ENCODE results near the gene CDK9.
"Not testable (repeated sequence)": the region's sequence is repeated elsewhere in the genome, so short reads cannot be mapped to it uniquely, and the experiment has no call there.

The CDK9 gene

DNA sequence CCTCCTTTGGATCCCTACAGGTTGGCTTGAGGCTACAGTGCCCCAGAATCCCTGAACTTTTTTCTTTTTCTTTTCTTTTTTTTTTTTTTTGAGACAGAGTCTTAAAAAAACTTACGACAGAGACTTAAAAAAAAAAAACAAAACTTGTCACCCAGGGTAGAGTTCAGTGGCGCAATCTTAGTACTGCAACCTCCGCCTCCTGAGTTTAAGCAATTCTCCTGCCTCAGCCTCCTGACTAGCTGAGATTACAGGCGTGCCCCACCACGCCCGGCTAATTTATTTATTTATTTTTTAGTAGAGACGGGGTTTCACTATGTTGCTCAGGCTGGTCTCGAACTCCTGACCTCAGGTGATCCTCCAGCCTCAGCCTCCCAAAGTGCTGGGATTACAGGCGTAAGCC lies 4.9 kb upstream of the CDK9 start:
- not testable (repeated sequence) for FAIRE-seq

- no peak for FAIRE-seq
Observed at GRCh38 chr9:127781806-127782205, 4.0 kb upstream of the CDK9 start.

DNA sequence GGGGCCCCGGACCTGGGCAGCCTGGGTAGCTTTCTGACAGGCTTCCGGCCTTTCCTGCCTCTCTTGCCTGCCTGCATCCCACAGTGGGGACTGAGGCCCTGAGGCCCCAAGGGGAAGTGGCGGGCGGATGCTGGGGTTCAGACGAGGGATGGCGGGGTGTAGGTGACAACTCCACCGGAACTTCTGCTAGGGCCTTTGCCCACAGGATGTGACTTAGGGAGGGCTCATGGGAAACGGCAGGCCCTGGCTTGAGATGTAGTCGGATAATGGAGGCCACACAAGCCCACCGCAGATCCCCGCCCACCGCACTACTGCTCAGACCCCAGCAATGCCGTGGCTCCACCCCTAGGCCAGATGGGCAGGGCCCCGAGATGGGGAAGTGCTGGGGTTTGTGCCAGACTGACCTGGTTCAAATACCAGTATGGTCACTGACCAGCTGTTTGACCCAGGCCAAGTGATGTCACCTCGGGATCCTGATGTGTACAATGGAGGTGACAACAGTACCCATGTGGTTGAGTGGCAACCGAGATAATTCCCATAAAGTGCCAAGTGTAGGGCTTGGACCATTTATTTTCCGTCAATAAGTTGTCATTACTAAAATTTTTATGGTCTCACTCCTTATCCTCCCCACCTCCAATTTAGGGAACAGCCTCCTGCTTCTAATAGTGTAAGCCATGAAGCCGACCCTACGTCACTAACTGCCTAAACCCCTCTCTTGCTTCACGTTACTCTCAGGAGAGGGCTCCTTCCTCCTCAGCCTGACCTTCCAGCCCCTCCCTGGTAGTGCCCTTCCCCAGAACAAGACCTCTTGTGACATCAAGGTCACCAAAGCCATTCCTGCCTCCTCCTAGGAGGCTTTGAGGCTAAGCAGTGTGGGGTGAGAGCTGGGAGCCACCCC lies 2.5 kb upstream of the CDK9 start:
- FAIRE-seq, result no peak

GRCh38 chr9:127785023-127785932 lies 556 bp upstream of the CDK9 start:
- no peak for FAIRE-seq

- FAIRE-seq, result no peak
Observed at GRCh38 chr9:127786773-127787104, 905 bp downstream of the CDK9 start.

- no peak for FAIRE-seq
Observed at GRCh38 chr9:127788337-127789011, 2.6 kb downstream of the CDK9 start.

- FAIRE-seq, result no peak
Observed at GRCh38 chr9:127789179-127789578, 3.3 kb downstream of the CDK9 start.

DNA sequence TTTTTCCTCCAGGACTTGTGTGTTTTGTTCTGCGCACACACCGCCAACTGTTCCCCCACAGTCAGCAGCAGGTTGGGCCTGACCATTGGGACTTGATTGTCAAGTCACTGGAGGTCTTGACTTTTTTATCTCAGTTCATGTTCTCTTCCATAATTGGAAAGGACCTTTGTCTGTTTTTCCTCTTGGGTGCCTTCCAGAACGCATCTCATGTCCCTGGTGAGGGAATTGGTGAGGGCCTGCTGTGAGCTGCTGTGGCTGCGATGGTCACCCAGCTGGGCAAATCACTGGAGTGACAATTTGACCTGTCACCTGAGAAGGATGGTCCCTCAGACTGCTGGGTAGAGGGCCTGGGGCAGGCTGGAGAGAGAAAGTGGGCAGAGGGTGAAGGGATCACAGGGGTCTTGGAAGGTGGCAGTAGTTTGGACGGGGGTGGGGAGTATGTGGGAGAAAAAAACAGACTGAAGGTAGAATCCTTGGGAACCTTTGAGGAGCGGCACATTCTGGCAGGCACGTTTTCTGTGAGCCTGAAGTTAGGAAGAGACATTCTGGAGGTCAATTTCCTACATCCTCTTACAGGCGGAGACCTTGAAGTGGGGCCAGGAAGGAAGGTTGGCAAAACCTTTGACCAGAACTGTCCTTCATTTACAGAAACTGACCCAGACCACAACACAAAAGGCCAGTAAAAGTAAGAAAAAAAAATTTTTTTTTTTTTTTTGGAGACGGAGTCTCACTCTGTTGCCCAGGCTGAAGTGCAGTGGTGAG lies 4.4 kb downstream of the CDK9 start:
- FAIRE-seq, result no peak

GRCh38 chr9:127791085-127791484 lies 5.3 kb downstream of the CDK9 start:
- no peak for FAIRE-seq

DNA sequence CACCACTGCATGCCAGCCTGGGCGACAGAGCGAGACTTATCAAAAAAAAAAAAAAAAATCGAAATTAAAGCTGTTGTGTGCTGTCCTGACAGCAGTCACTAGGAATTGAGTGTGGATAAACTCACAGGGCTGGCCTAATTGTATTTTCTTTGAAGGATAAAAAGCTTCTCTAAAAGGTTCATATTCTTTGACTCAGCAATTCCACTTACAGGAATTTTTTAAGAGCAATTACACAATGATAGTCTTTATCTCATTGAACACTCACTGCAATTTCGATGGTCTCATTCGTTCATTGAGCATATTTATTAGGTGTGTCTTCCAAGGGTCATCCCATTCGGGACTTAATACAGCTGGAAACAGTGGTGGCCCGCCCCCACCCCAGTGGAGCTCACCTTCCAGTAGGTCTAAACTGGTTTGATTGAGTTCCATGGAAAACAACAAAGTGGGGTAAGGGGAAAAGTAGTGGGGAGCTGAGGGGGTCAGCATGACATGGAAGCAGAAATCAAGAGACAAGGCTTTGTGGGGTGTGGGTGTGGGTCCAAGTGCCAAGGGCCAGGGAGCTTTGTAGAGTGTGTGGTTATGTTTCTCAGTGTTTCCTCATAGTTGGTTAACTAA lies 6.7 kb downstream of the CDK9 start:
- no peak for FAIRE-seq

DNA sequence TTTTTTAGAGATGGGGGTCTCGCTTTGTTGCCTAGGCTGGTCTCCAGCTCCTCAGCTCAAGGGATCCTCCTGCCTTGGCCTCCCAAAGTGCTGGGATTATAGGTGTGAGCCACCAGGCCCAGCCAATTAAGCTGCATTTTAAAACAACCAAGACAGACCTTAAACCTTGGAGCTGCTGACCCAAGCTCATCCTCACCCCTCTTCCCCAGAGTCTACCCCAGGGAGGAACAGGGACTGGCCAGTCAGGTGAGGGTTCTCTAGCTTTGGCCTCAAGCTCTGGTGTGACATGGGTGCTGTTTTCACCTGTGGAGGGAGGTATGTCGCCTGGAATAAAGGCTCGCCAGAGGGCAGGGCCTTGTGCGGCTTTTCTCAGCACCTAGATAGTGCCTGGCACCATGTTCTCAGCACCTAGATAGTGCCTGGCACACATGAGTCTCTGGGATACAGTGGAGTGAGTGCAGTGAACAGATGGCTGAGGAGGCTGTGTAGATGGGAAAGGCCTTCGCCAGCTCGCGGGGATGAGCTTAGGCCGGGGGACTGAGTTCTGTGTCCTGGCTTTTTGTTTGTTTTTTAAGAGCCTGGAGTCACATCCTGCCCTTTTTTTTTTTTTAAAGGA lies 7.4 kb downstream of the CDK9 start:
- FAIRE-seq, result no peak

DNA sequence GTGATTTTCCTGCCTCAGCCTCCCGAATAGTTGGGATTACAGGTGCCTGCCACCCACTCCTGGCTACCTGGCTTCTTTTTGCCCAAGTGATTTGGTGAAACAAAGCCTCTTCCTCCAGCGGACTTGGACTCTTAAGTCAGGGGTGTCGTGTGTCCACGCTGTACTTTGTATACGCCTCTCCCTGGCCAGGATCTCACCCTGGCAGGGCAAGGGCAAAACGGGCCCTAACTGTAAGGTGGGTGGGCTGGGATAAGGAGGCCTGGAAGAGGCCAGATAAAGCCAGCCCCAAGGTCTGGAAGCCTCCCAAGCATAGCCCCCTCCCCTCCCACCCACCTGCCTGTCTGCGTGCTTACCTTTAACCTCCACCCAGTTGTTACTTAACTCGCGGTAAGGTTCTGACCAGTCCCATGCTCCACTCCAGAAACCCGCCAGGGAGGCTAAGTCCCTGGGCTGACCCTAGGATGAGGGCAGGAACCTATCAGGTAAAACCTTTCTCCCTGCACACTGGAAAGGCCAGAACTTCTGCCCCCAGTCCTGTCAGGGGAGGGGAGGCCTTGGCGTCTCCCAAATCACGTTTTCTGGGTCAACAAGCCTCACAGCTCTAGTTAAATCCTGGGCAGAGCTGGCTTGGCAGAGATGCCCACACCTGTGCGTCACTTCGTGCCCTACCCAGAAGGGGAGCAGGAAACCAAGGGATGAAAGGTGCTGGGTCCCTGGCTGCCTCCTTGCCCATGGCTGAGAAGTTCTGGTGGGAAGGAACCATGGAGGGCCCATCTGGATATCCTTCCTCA lies 8.4 kb downstream of the CDK9 start:
- no peak for FAIRE-seq

DNA sequence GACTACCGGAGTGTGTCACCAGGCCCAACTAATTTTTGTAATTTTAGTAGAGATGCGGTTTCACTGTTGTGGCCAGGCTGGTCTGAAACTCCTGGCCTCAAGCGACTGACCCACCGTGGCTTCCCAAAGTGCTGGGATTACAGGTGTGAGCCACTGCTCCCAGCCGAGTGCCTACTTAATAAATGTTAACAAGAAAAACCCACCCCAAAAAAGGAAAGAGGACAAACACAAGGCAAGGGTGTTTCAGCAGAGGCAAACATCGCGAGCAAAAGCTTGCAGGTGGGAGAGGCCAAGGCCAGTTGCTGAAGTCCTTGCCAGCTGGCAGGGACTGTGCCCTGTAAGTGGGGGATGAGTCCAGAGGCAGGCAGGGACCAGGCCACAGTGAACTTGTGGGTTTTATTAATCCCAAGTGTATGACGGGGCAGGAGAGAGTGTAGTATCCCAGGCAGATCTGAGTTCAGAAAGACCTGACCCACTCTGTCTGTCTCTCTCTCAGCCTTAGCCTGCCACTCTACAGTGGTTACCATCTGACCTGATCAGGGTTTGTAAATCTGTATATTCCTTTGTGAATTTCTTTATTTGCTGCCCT lies 10.5 kb downstream of the CDK9 start:
- FAIRE-seq, result no peak

DNA sequence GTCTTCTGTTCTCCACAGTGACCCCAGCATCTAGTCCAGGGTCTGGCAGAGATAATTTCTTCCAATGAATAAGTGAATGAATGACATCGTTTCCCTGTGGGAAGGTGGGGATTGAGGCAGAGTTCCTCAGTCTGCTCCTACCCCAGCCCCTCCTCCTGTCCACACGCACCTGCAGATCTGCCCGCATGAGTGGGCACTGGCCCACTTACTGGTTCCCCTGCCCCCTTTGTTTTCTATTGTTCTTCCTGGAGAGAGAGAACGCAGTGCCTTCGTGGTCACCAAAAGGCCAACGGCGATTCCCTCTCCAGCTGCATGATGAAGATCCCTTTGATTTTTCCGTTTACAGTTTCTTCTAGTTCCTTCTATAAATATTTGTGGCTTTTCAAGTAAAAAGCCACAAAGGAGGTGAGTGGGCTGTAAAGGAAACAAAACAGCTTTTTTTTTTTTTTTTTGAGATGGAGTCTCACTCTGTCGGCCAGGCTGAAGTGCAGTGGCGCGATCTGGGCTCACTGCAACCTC lies 11.1 kb downstream of the CDK9 start:
- no peak for FAIRE-seq

DNA sequence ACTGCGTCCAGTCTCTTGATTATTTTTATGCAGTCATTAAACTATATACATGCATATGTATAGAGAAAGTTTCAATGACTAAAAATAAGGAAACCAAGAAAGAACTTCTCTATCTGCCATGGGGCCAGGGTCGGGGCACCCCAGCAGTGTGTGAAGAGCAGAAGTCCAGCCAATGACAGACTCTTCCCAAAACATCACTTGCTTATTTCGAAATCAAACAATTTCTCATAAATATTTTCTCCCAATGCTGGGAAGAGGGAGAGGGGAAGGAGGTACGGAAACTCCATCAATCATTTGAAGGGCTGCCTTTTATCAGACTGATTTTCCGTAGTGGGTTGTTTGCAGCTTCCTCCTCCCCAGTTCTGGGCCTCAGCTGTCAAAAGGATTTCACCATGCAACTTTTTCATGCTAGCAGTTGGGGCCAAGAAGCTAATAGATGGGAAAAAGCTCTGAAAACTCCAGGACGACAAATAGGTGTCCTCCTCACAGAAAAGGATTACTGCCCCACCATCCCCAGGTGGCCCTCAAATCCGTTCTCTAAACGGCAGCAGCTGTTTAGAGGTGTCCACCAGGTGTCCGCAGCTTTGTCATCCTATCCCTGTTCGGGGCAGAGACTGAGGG lies 16.2 kb downstream of the CDK9 start:
- FAIRE-seq, result no peak

- FAIRE-seq, result no peak
Observed at GRCh38 chr9:127802576-127803443, 17.0 kb downstream of the CDK9 start, which contains the start of gene FPGS. Gene FPGS (plus strand): TSS chr9:127802882. CDS start chr9:127802925, 43 bp downstream.

- FAIRE-seq, result no peak
Observed at GRCh38 chr9:127803507-127804352, 17.9 kb downstream of the CDK9 start.

DNA sequence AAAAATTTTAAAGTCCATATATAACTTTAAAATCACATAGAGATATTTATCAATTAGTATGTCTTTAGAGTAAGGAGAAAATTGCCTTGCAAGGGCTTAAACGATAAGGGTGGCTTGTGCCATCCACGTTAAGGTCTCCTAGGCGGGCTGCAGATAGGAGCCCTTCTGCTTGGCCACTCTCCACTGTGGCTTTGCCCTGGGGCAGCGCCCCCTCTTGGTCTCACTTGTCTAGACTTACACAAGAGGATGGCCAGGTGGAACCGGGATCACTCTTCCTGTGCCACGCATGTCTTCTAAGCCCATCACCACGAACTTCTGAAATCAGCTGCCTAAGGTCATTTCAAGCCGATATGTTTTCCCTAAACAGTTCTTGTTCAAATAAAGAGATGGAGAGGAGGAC lies 19.8 kb downstream of the CDK9 start:
- no peak for FAIRE-seq
